GM19099 (cell line): Measurements from ENCODE around the gene KCP.

Experiments
- POLR2A ChIP-seq: IDR thresholded peaks from 3 replicates; pipeline ENCODE4 v1.6.1; 2011; ENCODE audit warnings: low read depth; ENCODE audit not compliant: insufficient read length; ENCODE audit errors: extremely low read depth

Gene KCP

GRCh38 chr7:128915841-128916642 is 5.5 kb upstream of the KCP start:
- TF ChIP-seq POLR2A: no peak

GRCh38 chr7:128915271-128915819 is 4.8 kb upstream of the KCP start:
- no peak for TF ChIP-seq POLR2A

GRCh38 chr7:128914566-128915151 is 4.2 kb upstream of the KCP start:
- no peak for TF ChIP-seq POLR2A

GRCh38 chr7:128913870-128914565 is 3.5 kb upstream of the KCP start:
- TF ChIP-seq POLR2A: no peak

- no peak for TF ChIP-seq POLR2A
Measured at GRCh38 chr7:128912281-128912680, 1.8 kb upstream of the KCP start.

GRCh38 chr7:128911423-128912031 is 1.0 kb upstream of the KCP start:
- TF ChIP-seq POLR2A: no peak

- no peak for TF ChIP-seq POLR2A
Measured at GRCh38 chr7:128909625-128910568, 612 bp downstream of the KCP start.

- no peak for TF ChIP-seq POLR2A
Measured at GRCh38 chr7:128908750-128909624, 1.5 kb downstream of the KCP start.

GRCh38 chr7:128906766-128907559 is 3.5 kb downstream of the KCP start:
- TF ChIP-seq POLR2A: no peak

GRCh38 chr7:128906001-128906765 is 4.3 kb downstream of the KCP start:
- TF ChIP-seq POLR2A: no peak

- TF ChIP-seq POLR2A: no peak
Measured at GRCh38 chr7:128904381-128905197, 5.9 kb downstream of the KCP start.
